H9 (cell line): ENCODE results near the gene SDK2. TPM values are rescaled to one million over a fixed set of nuclear protein-coding genes. Genes with fewer than 3 reads are reported as not detected.

Experiments used
- DNase-seq: peaks from one replicate; pipeline ENCODE4 v3.0.0-alpha.2; 2017
- H2AFZ ChIP-seq: one replicate; pipeline ENCODE4 v1.6.1; 2013; ENCODE audit warnings: mild to moderate bottlenecking, low read length, control low read depth, moderate library complexity
- H2AK5ac ChIP-seq: 2 replicates; pipeline ENCODE4 v1.6.1; 2013; ENCODE audit warnings: low read length, control low read depth, mixed read lengths; ENCODE audit not compliant: insufficient read length
- H2BK120ac ChIP-seq: one replicate; pipeline ENCODE4 v1.6.1; 2013; ENCODE audit warnings: low read depth, mild to moderate bottlenecking, low read length, control low read depth, inconsistent platforms; ENCODE audit not compliant: poor library complexity, severe bottlenecking
- H2BK12ac ChIP-seq: 2 replicates; pipeline ENCODE4 v1.6.1; 2013; ENCODE audit warnings: low read length, control low read depth, mixed read lengths, low read depth; ENCODE audit not compliant: insufficient read length
- H2BK15ac ChIP-seq: 2 replicates; pipeline ENCODE4 v1.6.1; 2013; ENCODE audit warnings: low read depth, low read length, control low read depth
- H2BK20ac ChIP-seq: one replicate; pipeline ENCODE4 v1.6.1; 2013; ENCODE audit warnings: low read depth, mild to moderate bottlenecking, low read length, control low read depth, inconsistent platforms; ENCODE audit not compliant: poor library complexity, severe bottlenecking
- H2BK5ac ChIP-seq: 2 replicates; pipeline ENCODE4 v1.6.1; 2013; ENCODE audit warnings: low read length, control low read depth, mixed read lengths; ENCODE audit not compliant: insufficient read length
- H3K14ac ChIP-seq: 2 replicates; pipeline ENCODE4 v1.6.1; 2013; ENCODE audit warnings: low read length, control low read depth; ENCODE audit not compliant: insufficient read depth
- H3K18ac ChIP-seq: 2 replicates; pipeline ENCODE4 v1.6.1; 2013; ENCODE audit warnings: low read depth, mild to moderate bottlenecking, mixed read lengths, low read length, control low read depth; ENCODE audit not compliant: insufficient read length
- H3K23ac ChIP-seq: 2 replicates; pipeline ENCODE4 v1.6.1; 2013; ENCODE audit warnings: low read length, control low read depth, mixed read lengths, low read depth; ENCODE audit not compliant: insufficient read length
- H3K23me2 ChIP-seq: 2 replicates; pipeline ENCODE4 v1.6.1; 2013; ENCODE audit warnings: low read depth, mild to moderate bottlenecking, mixed read lengths, low read length, control low read depth; ENCODE audit not compliant: insufficient read length, poor library complexity, severe bottlenecking
- H3K27ac ChIP-seq: 2 replicates; pipeline ENCODE4 v1.5.1; 2013; ENCODE audit warnings: low read length, control low read depth, mixed read lengths, low read depth; ENCODE audit not compliant: insufficient read length
- H3K27me3 ChIP-seq: 2 replicates; pipeline ENCODE4 v1.6.1; 2013; ENCODE audit warnings: low read length, control low read depth, inconsistent platforms; ENCODE audit not compliant: insufficient read depth
- H3K4ac ChIP-seq: 2 replicates; pipeline ENCODE4 v1.6.1; 2013; ENCODE audit warnings: low read depth, mild to moderate bottlenecking, control low read depth, inconsistent platforms, low read length, moderate library complexity
- H3K4me1 ChIP-seq: 2 replicates; pipeline ENCODE4 v1.6.1; 2013; ENCODE audit warnings: low read length, control low read depth, inconsistent platforms; ENCODE audit not compliant: insufficient read depth
- H3K4me2 ChIP-seq: 2 replicates; pipeline ENCODE4 v1.6.1; 2013; ENCODE audit warnings: low read length, control low read depth, mixed read lengths; ENCODE audit not compliant: insufficient read length, insufficient read depth
- H3K56ac ChIP-seq: 2 replicates; pipeline ENCODE4 v1.6.1; 2013; ENCODE audit warnings: low read depth, mild to moderate bottlenecking, mixed read lengths, low read length, control low read depth; ENCODE audit not compliant: insufficient read length
- H3K79me1 ChIP-seq: 2 replicates; pipeline ENCODE4 v1.6.1; 2013; ENCODE audit warnings: low read depth, mild to moderate bottlenecking, moderate library complexity, low read length, control low read depth, inconsistent platforms; ENCODE audit not compliant: insufficient read depth, poor library complexity, severe bottlenecking
- H3K79me2 ChIP-seq: 2 replicates; pipeline ENCODE4 v1.6.1; 2013; ENCODE audit warnings: low read length, control low read depth, inconsistent platforms; ENCODE audit not compliant: insufficient read depth
- H3K9ac ChIP-seq: 2 replicates; pipeline ENCODE4 v1.6.1; 2013; ENCODE audit warnings: low read length, control low read depth, mixed read lengths; ENCODE audit not compliant: insufficient read length; ENCODE audit errors: extremely low read depth
- H3K9me3 ChIP-seq: one replicate; pipeline ENCODE4 v1.6.1; 2013; ENCODE audit warnings: low read depth, low read length, inconsistent platforms; ENCODE audit not compliant: control insufficient read depth
- H3T11ph ChIP-seq: one replicate; pipeline ENCODE4 v1.6.1; 2013; ENCODE audit warnings: mild to moderate bottlenecking, low read length, control low read depth, inconsistent platforms
- H4K20me1 ChIP-seq: one replicate; pipeline ENCODE4 v1.6.1; 2013; ENCODE audit not compliant: control insufficient read depth, insufficient read length, insufficient read depth
- H4K5ac ChIP-seq: 2 replicates; pipeline ENCODE4 v1.6.1; 2013; ENCODE audit warnings: low read depth, mild to moderate bottlenecking, mixed read lengths, low read length, control low read depth; ENCODE audit not compliant: insufficient read length
- H4K8ac ChIP-seq: replicated peaks from 2 replicates; pipeline ENCODE4 v1.6.1; 2013; ENCODE audit warnings: low read length, control low read depth, mixed read lengths, low read depth; ENCODE audit not compliant: insufficient read length
- H4K91ac ChIP-seq: 2 replicates; pipeline ENCODE4 v1.6.1; 2013; ENCODE audit warnings: low read depth, mild to moderate bottlenecking, moderate library complexity, mixed read lengths, low read length, control low read depth; ENCODE audit not compliant: insufficient read length
- H3K27ac Mint-ChIP-seq, 3 experiments: 2 replicates in 2 of 3; 3 replicates in 1 of 3; pipeline ENCODE4 v1.8.0; 2020 to 2021; ENCODE audit warnings: mixed read lengths in 3 of 3, mild to moderate bottlenecking in 1 of 3, moderate library complexity in 1 of 3
- H3K27me3 Mint-ChIP-seq: 2 replicates; pipeline ENCODE4 v1.8.0; 2021; ENCODE audit warnings: low read depth, mild to moderate bottlenecking, moderate library complexity, mixed read lengths
- H3K36me3 Mint-ChIP-seq, 3 experiments: 2 replicates in 2 of 3; 3 replicates in 1 of 3; pipeline ENCODE4 v1.8.0; 2020 to 2021; ENCODE audit warnings: low read depth in 3 of 3, mixed read lengths in 3 of 3; ENCODE audit not compliant: insufficient read depth in 1 of 3
- H3K4me1 Mint-ChIP-seq, 2 experiments: 2 replicates each; pipeline ENCODE4 v1.8.0; 2020; ENCODE audit warnings: mixed read lengths in 2 of 2
- H3K4me3 Mint-ChIP-seq, 2 experiments: 2 replicates in 1 of 2; 3 replicates in 1 of 2; pipeline ENCODE4 v1.8.0; 2020 to 2021; ENCODE audit warnings: mild to moderate bottlenecking in 2 of 2, mixed read lengths in 2 of 2, moderate library complexity in 1 of 2
- H3K9me3 Mint-ChIP-seq, 2 experiments: 2 replicates in 1 of 2; 3 replicates in 1 of 2; pipeline ENCODE4 v1.8.0; 2020; ENCODE audit warnings: mild to moderate bottlenecking in 2 of 2, mixed read lengths in 2 of 2, moderate library complexity in 1 of 2
- CTCF ChIP-seq: fragments of 200-600 bp; sonication (generic); conservative IDR thresholded peaks from 3 replicates; pipeline ENCODE4 v1.8.0; 2021; ENCODE audit warnings: antibody characterized with exemption, mild to moderate bottlenecking
- WGBS: extraction: QIAGEN DNeasy Blood & Tissue Kit; methylation state at CpG from one replicate; pipeline ENCODE4 v1.1.7; 2013; ENCODE audit warnings: missing lambda C conversion rate, low lambda C conversion rate, mixed read lengths; ENCODE audit not compliant: insufficient read length; ENCODE audit errors: extremely low coverage; 5-methylcytosine and 5-hydroxymethylcytosine counted together
- total RNA-seq: library from RNA; stranded (reverse); gene quantifications from 2 replicates; pipeline ENCODE4 v1.2.1, GENCODE V29; 2021

Gene SDK2
- total RNA-seq, 1 experiment from 2014 or later = 9.1 TPM

- Histone ChIP-seq H3K14ac (no peak overlapping the region; the same call in 1 of the 2 replicates), H3K23ac (no peak overlapping the region), H3T11ph (no peak overlapping the region), H4K20me1 (no peaks in the 10 kb centered on the region), H3K4me2 (no peak overlapping the region), H2BK15ac (no peak overlapping the region), H2BK5ac (no peak overlapping the region), H3K56ac (no peak overlapping the region), H3K27ac (no peak overlapping the region), H3K18ac (no peak overlapping the region), H3K9ac (no peak overlapping the region), H3K23me2 (no peaks in the 10 kb centered on the region), H2AFZ (no peak overlapping the region), H3K79me1 (no peaks in the 10 kb centered on the region), H3K27me3 (no peaks in the 10 kb centered on the region; the same call in 1 of the 2 replicates), H4K91ac (no peak overlapping the region), H2BK12ac (no peak overlapping the region), H3K79me2 (no peaks in the 10 kb centered on the region), H2AK5ac (no peak overlapping the region), H4K8ac (no peak overlapping the region), H3K4me1 (no peaks in the 10 kb centered on the region), H3K9me3 (no peaks in the 10 kb centered on the region), H2BK20ac (no peak overlapping the region), H4K5ac (no peak overlapping the region), H3K4ac (no peak overlapping the region), H2BK120ac (no peak overlapping the region)
- Mint-ChIP-seq H3K36me3 (no peaks in the 10 kb centered on the region; a peak in 1 of 7 replicates), H3K27me3 (peaks cover 4% of the 10 kb centered on the region), H3K4me3 (no peak overlapping the region), H3K4me1 (peaks cover 31 to 53% of the 10 kb centered on the region in 2 experiments), H3K27ac (no peak overlapping the region), H3K9me3 (no peaks in the 10 kb centered on the region)
- no peak for DNase-seq
- TF ChIP-seq CTCF = no peak
- no CpG with 5 or more reads among the region's 6 CpGs for WGBS
Measured at GRCh38 chr17:73519011-73519410, 125.2 kb downstream of the SDK2 start.
